OCI-LY1 (cell line): ENCODE measurements around the gene KLK2.

Experiments
- H2AFZ ChIP-seq: fragments of 200-600 bp; sonication (generic), shearing (Covaris generic); 2 replicates; pipeline ENCODE4 v1.6.0; 2014; ENCODE audit warnings: antibody characterized with exemption, mild to moderate bottlenecking, low read length
- H3F3A ChIP-seq: fragments of 200-600 bp; sonication (generic), shearing (Covaris generic); 2 replicates; pipeline ENCODE4 v1.6.0; 2014; ENCODE audit warnings: mild to moderate bottlenecking, antibody characterized with exemption, low read length, moderate library complexity; ENCODE audit not compliant: insufficient read depth
- H3K27ac ChIP-seq: fragments of 200-600 bp; sonication (generic); 2 replicates; pipeline ENCODE4 v1.5.1; 2014; ENCODE audit warnings: low read length, mixed run types, mild to moderate bottlenecking, low read depth; ENCODE audit not compliant: poor library complexity, severe bottlenecking
- H3K27me3 ChIP-seq: fragments of 200-600 bp; sonication (generic); 2 replicates; pipeline ENCODE4 v1.6.0; 2014; ENCODE audit warnings: antibody characterized with exemption, mild to moderate bottlenecking, low read length, moderate library complexity; ENCODE audit not compliant: insufficient read depth
- H3K36me3 ChIP-seq: fragments of 200-600 bp; sonication (generic); 2 replicates; pipeline ENCODE4 v1.6.1; 2014; ENCODE audit warnings: mild to moderate bottlenecking, antibody characterized with exemption, low read length, moderate library complexity, mixed read lengths; ENCODE audit not compliant: insufficient read depth
- H3K4me1 ChIP-seq: fragments of 200-600 bp; sonication (generic); 2 replicates; pipeline ENCODE4 v1.5.1; 2014; ENCODE audit warnings: mild to moderate bottlenecking, low read length, moderate library complexity; ENCODE audit not compliant: insufficient read depth, severe bottlenecking
- H3K4me2 ChIP-seq: fragments of 200-600 bp; sonication (generic), shearing (Covaris generic); 2 replicates; pipeline ENCODE4 v1.6.1; 2014; ENCODE audit warnings: low read length
- H3K4me3 ChIP-seq: fragments of 200-600 bp; sonication (generic); 2 replicates; pipeline ENCODE4 v1.5.1; 2014; ENCODE audit warnings: low read length, low read depth, mild to moderate bottlenecking, mixed read lengths; ENCODE audit not compliant: poor library complexity, severe bottlenecking
- H3K79me2 ChIP-seq: fragments of 200-600 bp; shearing (Covaris generic); 2 replicates; pipeline ENCODE4 v1.6.1; 2016; ENCODE audit warnings: mixed run types, low read length, mixed read lengths; ENCODE audit not compliant: insufficient read depth
- H3K9ac ChIP-seq: fragments of 200-600 bp; sonication (generic), shearing (Covaris generic); 2 replicates; pipeline ENCODE4 v1.6.1; 2014; ENCODE audit warnings: mild to moderate bottlenecking, low read length, mixed read lengths
- H3K9me2 ChIP-seq: fragments of 200-600 bp; sonication (generic), shearing (Covaris generic); 2 replicates; pipeline ENCODE4 v1.6.1; 2014; ENCODE audit warnings: low read depth, mild to moderate bottlenecking, low read length, mixed read lengths
- H3K9me3 ChIP-seq: fragments of 200-600 bp; shearing (Covaris generic); 2 replicates; pipeline ENCODE4 v1.6.1; 2014; ENCODE audit warnings: low read length, mixed read lengths
- H4K20me1 ChIP-seq: fragments of 200-600 bp; sonication (generic), shearing (Covaris generic); 2 replicates; pipeline ENCODE4 v1.6.0; 2016; ENCODE audit warnings: mild to moderate bottlenecking, low read length; ENCODE audit not compliant: insufficient read depth
- EZH2 ChIP-seq: fragments of 200-600 bp; sonication (generic), shearing (Covaris generic); IDR thresholded peaks from 2 replicates; pipeline ENCODE4 v1.8.0; 2017; ENCODE audit warnings: borderline replicate concordance, mixed run types, mild to moderate bottlenecking, antibody characterized with exemption, low read length, moderate library complexity, mixed read lengths
- TF ChIP-seq, protein P1 (sequence below): fragments of 200-600 bp; sonication (generic), shearing (Covaris generic); IDR thresholded peaks from 2 replicates; pipeline ENCODE4 v1.5.1; 2017; ENCODE audit warnings: mild to moderate bottlenecking, antibody characterized with exemption, low read length, moderate library complexity, mixed read lengths

KLK2 gene

DNA sequence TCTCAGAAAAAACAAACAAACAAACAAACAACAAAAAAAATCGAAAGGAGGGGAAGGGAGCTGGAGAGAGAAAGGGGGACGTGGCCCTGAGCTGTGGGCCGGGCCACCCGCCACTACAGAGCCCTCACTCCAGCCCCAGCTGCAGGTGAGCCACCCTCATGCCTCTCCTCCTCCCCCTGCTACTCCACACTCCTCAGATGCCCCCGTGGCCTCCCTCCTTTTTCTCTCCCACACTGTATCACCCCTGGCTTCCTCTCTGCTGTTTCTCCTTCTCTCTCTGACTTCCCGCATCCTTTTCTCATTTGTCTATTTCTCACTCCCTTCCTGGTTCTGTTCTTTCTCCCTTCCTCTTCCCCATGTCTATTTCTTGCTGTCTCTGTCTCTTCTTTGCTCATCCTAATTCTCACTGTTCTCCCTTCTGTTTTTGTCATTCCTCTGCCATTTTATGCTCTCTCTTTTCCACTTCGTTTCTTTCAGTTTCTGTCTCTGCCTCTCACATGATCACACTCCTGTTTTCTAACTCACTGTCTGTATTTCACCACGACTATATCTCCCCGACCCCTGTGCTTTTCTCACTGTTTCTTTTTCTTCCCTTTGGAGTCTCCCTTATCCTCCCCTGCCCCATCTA lies 2.7 kb downstream of the KLK2 start:
- Histone ChIP-seq H3K9ac (no peak overlapping the region), H3K36me3 (no peaks in the 10 kb centered on the region), H3K27me3 (no peaks in the 10 kb centered on the region), H2AFZ (no peak overlapping the region), H3K4me2 (no peak overlapping the region), H3K27ac (no peak overlapping the region), H3K79me2 (no peaks in the 10 kb centered on the region), H3F3A (no peaks in the 10 kb centered on the region), H4K20me1 (no peaks in the 10 kb centered on the region), H3K4me3 (no peak overlapping the region), H3K9me2 (no peaks in the 10 kb centered on the region), H3K9me3 (no peaks in the 10 kb centered on the region), H3K4me1 (no peaks in the 10 kb centered on the region)
- TF ChIP-seq, protein P1, sequence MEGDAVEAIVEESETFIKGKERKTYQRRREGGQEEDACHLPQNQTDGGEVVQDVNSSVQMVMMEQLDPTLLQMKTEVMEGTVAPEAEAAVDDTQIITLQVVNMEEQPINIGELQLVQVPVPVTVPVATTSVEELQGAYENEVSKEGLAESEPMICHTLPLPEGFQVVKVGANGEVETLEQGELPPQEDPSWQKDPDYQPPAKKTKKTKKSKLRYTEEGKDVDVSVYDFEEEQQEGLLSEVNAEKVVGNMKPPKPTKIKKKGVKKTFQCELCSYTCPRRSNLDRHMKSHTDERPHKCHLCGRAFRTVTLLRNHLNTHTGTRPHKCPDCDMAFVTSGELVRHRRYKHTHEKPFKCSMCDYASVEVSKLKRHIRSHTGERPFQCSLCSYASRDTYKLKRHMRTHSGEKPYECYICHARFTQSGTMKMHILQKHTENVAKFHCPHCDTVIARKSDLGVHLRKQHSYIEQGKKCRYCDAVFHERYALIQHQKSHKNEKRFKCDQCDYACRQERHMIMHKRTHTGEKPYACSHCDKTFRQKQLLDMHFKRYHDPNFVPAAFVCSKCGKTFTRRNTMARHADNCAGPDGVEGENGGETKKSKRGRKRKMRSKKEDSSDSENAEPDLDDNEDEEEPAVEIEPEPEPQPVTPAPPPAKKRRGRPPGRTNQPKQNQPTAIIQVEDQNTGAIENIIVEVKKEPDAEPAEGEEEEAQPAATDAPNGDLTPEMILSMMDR = no peak
- TF ChIP-seq EZH2 = no peak

DNA sequence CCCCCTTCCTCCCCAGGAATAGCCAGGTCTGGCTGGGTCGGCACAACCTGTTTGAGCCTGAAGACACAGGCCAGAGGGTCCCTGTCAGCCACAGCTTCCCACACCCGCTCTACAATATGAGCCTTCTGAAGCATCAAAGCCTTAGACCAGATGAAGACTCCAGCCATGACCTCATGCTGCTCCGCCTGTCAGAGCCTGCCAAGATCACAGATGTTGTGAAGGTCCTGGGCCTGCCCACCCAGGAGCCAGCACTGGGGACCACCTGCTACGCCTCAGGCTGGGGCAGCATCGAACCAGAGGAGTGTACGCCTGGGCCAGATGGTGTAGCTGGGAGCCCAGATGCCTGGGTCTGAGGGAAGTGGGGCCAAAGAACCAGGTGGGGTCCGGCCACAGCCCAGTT lies 3.2 kb downstream of the KLK2 start:
- Histone ChIP-seq H3K27me3 (no peaks in the 10 kb centered on the region), H4K20me1 (no peaks in the 10 kb centered on the region), H3K4me1 (no peaks in the 10 kb centered on the region), H3K27ac (no peak overlapping the region), H3K9me3 (no peaks in the 10 kb centered on the region), H3K4me2 (no peak overlapping the region), H3F3A (no peaks in the 10 kb centered on the region), H3K9ac (no peak overlapping the region), H3K4me3 (no peak overlapping the region), H2AFZ (no peak overlapping the region), H3K79me2 (no peaks in the 10 kb centered on the region), H3K36me3 (no peaks in the 10 kb centered on the region), H3K9me2 (no peaks in the 10 kb centered on the region)
- TF ChIP-seq, protein P1 = no peak

DNA sequence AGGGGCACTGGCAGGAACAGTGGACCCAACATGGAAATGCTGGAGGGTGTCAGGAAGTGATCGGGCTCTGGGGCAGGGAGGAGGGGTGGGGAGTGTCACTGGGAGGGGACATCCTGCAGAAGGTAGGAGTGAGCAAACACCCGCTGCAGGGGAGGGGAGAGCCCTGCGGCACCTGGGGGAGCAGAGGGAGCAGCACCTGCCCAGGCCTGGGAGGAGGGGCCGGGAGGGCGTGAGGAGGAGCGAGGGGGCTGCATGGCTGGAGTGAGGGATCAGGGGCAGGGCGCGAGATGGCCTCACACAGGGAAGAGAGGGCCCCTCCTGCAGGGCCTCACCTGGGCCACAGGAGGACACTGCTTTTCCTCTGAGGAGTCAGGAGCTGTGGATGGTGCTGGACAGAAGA lies 4.1 kb downstream of the KLK2 start:
- H3K4me1 ChIP-seq = no peaks in the 10 kb centered on the region
- H3K9ac ChIP-seq = no peak overlapping the region
- H2AFZ ChIP-seq = no peak overlapping the region
- no peak overlapping the region for H3K4me3 ChIP-seq
- no peak overlapping the region for H3K27ac ChIP-seq
- no peaks in the 10 kb centered on the region for H3K36me3 ChIP-seq
- H3K9me2 ChIP-seq = no peaks in the 10 kb centered on the region
- H3K9me3 ChIP-seq = no peaks in the 10 kb centered on the region
- H3K27me3 ChIP-seq = no peaks in the 10 kb centered on the region
- H3F3A ChIP-seq = no peaks in the 10 kb centered on the region
- H3K79me2 ChIP-seq = no peaks in the 10 kb centered on the region
- no peaks in the 10 kb centered on the region for H4K20me1 ChIP-seq
- no peak overlapping the region for H3K4me2 ChIP-seq
- TF ChIP-seq, protein P1 = no peak
- TF ChIP-seq EZH2 = no peak
